RWPE1 (cell line): ENCODE data around the gene KDM8.

Experiments
- CTCF ChIA-PET: fragments of 350-600 bp; sonication (Branson Sonifier 250); formaldehyde crosslinking; extraction: SDS; loops from one replicate; lab custom pipeline; 2021; lab: Yijun Ruan, JAX
- POLR2A ChIA-PET: fragments of 400-600 bp; formaldehyde crosslinking; extraction: SDS; loops from one replicate; lab custom pipeline; 2020; ENCODE audit warnings: antibody characterized with exemption; ENCODE audit not compliant: low non-redundant PET; lab: Yijun Ruan, JAX
- DNase-seq: peaks from one replicate; pipeline ENCODE4 v3.0.0; 2012; ENCODE audit warnings: low spot score
- H3K27ac ChIP-seq: fragments of 450-650 bp; 2 replicates; pipeline ENCODE4 v1.5.1; 2017
- TF ChIP-seq, protein P1 (sequence below): fragments of 450-650 bp; conservative IDR thresholded peaks from 2 replicates; pipeline ENCODE4 v1.5.1; 2017; ENCODE audit warnings: low read depth, mild to moderate bottlenecking

The KDM8 gene

GRCh38 chr16:27268376-27269299 lies 65.3 kb downstream of the KDM8 start, which contains the start of gene NSMCE1:
Gene NSMCE1 (minus strand): TSS chr16:27268772. CDS start chr16:27257570, 11,202 bp downstream.
- peak; percentile 99 for DNase-seq
- TF ChIP-seq, protein P1, sequence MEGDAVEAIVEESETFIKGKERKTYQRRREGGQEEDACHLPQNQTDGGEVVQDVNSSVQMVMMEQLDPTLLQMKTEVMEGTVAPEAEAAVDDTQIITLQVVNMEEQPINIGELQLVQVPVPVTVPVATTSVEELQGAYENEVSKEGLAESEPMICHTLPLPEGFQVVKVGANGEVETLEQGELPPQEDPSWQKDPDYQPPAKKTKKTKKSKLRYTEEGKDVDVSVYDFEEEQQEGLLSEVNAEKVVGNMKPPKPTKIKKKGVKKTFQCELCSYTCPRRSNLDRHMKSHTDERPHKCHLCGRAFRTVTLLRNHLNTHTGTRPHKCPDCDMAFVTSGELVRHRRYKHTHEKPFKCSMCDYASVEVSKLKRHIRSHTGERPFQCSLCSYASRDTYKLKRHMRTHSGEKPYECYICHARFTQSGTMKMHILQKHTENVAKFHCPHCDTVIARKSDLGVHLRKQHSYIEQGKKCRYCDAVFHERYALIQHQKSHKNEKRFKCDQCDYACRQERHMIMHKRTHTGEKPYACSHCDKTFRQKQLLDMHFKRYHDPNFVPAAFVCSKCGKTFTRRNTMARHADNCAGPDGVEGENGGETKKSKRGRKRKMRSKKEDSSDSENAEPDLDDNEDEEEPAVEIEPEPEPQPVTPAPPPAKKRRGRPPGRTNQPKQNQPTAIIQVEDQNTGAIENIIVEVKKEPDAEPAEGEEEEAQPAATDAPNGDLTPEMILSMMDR: 0 out of 2 replicates have a peak, but pooled peaks have one; percentile 8
- ChIA-PET POLR2A (no interaction called here), CTCF (interaction anchor here (0.6 kb wide), 2 partner anchors 12 to 220 kb away, joined by 3 read pairs; no protein-coding TSS in a partner anchor)
- H3K27ac ChIP-seq: peak within 1 kb of the TSS; percentile 69

DNA sequence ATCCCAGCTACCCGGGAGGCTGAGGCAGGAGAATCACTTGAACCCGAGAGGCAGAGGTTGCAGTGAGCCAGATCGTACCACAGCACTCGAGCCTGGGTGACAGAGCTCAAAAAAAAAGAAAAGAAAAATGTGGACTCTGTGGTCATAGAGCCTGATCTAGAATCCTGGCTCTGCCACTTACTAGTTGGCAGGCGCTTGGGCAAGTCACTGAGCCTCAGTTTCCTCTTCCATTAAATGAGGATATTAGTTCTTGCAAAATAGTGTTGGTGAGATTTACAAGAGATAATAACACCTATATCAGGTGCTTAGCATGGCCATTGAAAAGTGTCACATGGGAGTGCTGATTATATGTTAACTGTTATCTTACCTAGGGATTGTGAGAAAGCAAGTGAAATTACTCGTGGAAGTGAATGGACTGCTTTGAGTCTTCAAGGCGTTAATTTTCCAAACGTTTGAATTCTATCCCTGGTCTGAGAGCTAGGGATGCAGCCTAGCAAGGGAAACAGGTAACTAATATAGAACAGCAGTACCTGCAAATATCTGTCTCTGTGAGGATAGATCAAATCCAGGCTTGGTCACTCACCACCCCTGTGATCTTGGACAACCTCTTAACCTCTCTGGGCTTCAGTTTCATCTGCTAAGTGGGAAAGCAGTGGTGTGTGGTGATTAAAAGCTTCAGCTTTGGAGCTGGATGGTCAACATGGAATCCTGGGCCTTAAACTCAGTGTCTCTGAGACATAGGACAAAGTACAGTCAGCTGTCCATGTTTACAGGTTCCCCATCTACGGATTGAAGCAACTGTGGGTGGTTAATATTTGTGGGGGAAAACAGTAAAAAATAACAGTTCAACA lies 66.2 kb downstream of the KDM8 start:
- DNase-seq: no peak
- TF ChIP-seq, protein P1: no peak
- H3K27ac ChIP-seq: peak overlapping the region; percentile 69
- POLR2A ChIA-PET: no interaction called here
- CTCF ChIA-PET: no interaction called here

DNA sequence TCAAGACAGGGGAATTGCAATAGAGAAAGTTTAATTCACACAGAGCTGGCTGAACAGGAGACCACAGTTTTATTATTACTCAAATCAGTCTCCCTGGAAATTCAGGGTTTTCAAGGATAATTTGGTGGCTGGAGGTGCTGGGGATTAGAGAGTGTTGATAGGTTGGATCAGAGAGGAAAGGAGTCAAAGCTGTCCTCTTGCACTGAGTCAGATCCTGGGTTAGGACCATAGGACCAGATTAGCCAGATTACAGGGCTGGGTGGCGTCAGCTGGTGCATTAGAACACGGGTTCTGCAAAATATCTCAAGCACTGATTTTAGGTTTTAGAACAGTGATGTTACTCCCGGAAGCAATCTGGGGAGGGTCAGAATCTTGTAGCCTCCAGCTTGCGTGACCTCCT lies 67.0 kb downstream of the KDM8 start:
- TF ChIP-seq, protein P1: no peak
- CTCF ChIA-PET: no interaction called here
- POLR2A ChIA-PET: no interaction called here
- H3K27ac ChIP-seq: no peak overlapping the region
- DNase-seq: no peak
